HepG2 (cell line): ENCODE data around the gene TMEM98. TPM values are rescaled to one million over a fixed set of nuclear protein-coding genes. Genes with fewer than 3 reads are reported as not detected.

Experiments
- ATAC-seq: fragments of 200-7000 bp; cut with Tn5 transposase; 3 replicates; pipeline ENCODE4 v1.9.1; 2020; ENCODE audit warnings: mild to moderate bottlenecking, moderate library complexity
- BruUV-seq: library from RNA; stranded (reverse); fragments of 400-500 nt; replicated peaks from 2 replicates; lab custom pipeline; 2021; lab: Mats Ljungman, UMichigan
- CTCF ChIA-PET: fragments of 300-600 bp; formaldehyde crosslinking; extraction: SDS; loops from one replicate; lab custom pipeline; 2021; ENCODE audit warnings: low total read pairs, inconsistent platforms, low intra/inter-chr PET ratio; lab: Yijun Ruan, JAX
- POLR2A ChIA-PET: fragments of 350-600 bp; sonication (Branson Sonifier 250); formaldehyde crosslinking; loops from one replicate; lab custom pipeline; 2020; ENCODE audit warnings: antibody characterized with exemption, inconsistent platforms; lab: Yijun Ruan, JAX
- DNase-seq: peaks from one replicate; pipeline ENCODE4 v3.0.0-alpha.2; 2015; ENCODE audit warnings: low spot score
- FAIRE-seq: peaks from 3 replicates; lab custom pipeline; 2011; peaks lifted over from hg19 to GRCh38; lab: Jason Lieb, UNC
- H2AFZ ChIP-seq: one replicate; pipeline ENCODE4 v1.6.1; 2011; ENCODE audit warnings: low read length, inconsistent platforms
- H3K27ac ChIP-seq: fragments of 300-600 bp; 3 replicates; pipeline ENCODE4 v1.8.0; 2011; ENCODE audit warnings: mixed run types, mild to moderate bottlenecking, mixed read lengths, low read length, inconsistent platforms; ENCODE audit not compliant: insufficient read depth; ENCODE audit errors: extremely low read length
- H3K27me3 ChIP-seq, 2 experiments: fragments of 200-600 bp in 1 of 2; 2 replicates in 1 of 2; 3 replicates in 1 of 2; pipeline versions ENCODE4 v1.6.0 to v1.8.0; 2011; ENCODE audit warnings: low read length in 2 of 2, mild to moderate bottlenecking in 2 of 2, moderate library complexity in 2 of 2, inconsistent platforms in 1 of 2; ENCODE audit not compliant: insufficient read depth in 2 of 2, control insufficient read depth in 1 of 2
- H3K36me3 ChIP-seq, 2 experiments: fragments of 200-600 bp in 1 of 2; replicated peaks in 1 of 2; 2 replicates in 1 of 2; 3 replicates in 1 of 2; pipeline versions ENCODE4 v1.5.1 to v1.8.0; 2011; ENCODE audit warnings: low read length in 2 of 2, inconsistent platforms in 1 of 2; ENCODE audit not compliant: insufficient read depth in 2 of 2, control insufficient read depth in 1 of 2
- H3K4me1 ChIP-seq: 2 replicates; pipeline ENCODE4 v1.5.1; 2012; ENCODE audit warnings: low read length, inconsistent platforms; ENCODE audit not compliant: insufficient read depth
- H3K4me2 ChIP-seq: 2 replicates; pipeline ENCODE4 v1.6.0; 2011; ENCODE audit warnings: low read depth, low read length, inconsistent platforms
- H3K4me3 ChIP-seq, 3 experiments: fragments of 200-600 bp in 1 of 3; sonication (generic), shearing (Covaris generic) in 1 of 3; replicated peaks in 1 of 3; 2 replicates each; pipeline ENCODE4 v1.5.1; 2011 to 2016; ENCODE audit warnings: low read length in 3 of 3, inconsistent platforms in 2 of 3, low read depth in 2 of 3, mild to moderate bottlenecking in 2 of 3, control low read depth in 1 of 3, mixed read lengths in 1 of 3; ENCODE audit not compliant: insufficient read depth in 1 of 3
- H3K79me2 ChIP-seq: one replicate; pipeline ENCODE4 v1.6.1; 2011; ENCODE audit warnings: low read length, inconsistent platforms; ENCODE audit not compliant: insufficient read depth
- H3K9ac ChIP-seq: 2 replicates; pipeline ENCODE4 v1.6.0; 2011; ENCODE audit warnings: mild to moderate bottlenecking, low read depth, low read length, inconsistent platforms; ENCODE audit not compliant: insufficient read depth
- H3K9me3 ChIP-seq: 2 replicates; pipeline ENCODE4 v1.5.1; 2012; ENCODE audit warnings: mild to moderate bottlenecking, low read length
- H4K20me1 ChIP-seq: 2 replicates; pipeline ENCODE4 v1.6.0; 2011; ENCODE audit warnings: inconsistent platforms, mild to moderate bottlenecking, low read length, moderate library complexity; ENCODE audit not compliant: insufficient read depth
- GTF2F1 ChIP-seq: fragments of 150-350 bp; IDR thresholded peaks from 2 replicates; pipeline ENCODE4 v1.6.1; 2014; ENCODE audit warnings: low read length
- MAX ChIP-seq: IDR thresholded peaks from 2 replicates; pipeline ENCODE4 v1.6.1; 2012; ENCODE audit warnings: inconsistent platforms
- MED13 ChIP-seq: sonication (generic); formaldehyde crosslinking; IDR thresholded peaks from 2 replicates; pipeline ENCODE4 v1.5.0; 2020; ENCODE audit warnings: missing genetic modification reagents
- NR1H2 ChIP-seq: sonication (generic); formaldehyde crosslinking; IDR thresholded peaks from 2 replicates; pipeline ENCODE4 v1.8.1; 2022; ENCODE audit warnings: low read depth, missing genetic modification reagents, borderline replicate concordance
- TCF7 ChIP-seq: sonication (generic); IDR thresholded peaks from 2 replicates; pipeline ENCODE4 v1.6.1; 2016; ENCODE audit warnings: antibody characterized with exemption, low read depth
- TFE3 ChIP-seq: IDR thresholded peaks from 2 replicates; pipeline ENCODE4 v1.6.1; 2016
- YEATS2 ChIP-seq: sonication (generic); formaldehyde crosslinking; IDR thresholded peaks from 2 replicates; pipeline ENCODE4 v1.4.0; 2020; ENCODE audit warnings: missing genetic modification reagents, borderline replicate concordance
- ZBTB34 ChIP-seq: sonication (generic); formaldehyde crosslinking; IDR thresholded peaks from 2 replicates; pipeline ENCODE4 v1.8.0; 2022; ENCODE audit warnings: mild to moderate bottlenecking, missing genetic modification reagents
- ZFP36 ChIP-seq: fragments of 150-350 bp; IDR thresholded peaks from 2 replicates; pipeline ENCODE4 v1.6.1; 2018; ENCODE audit warnings: borderline replicate concordance, low read length, low read depth; ENCODE audit not compliant: partially characterized antibody
- ZNF484 ChIP-seq: sonication (generic); formaldehyde crosslinking; IDR thresholded peaks from 2 replicates; pipeline ENCODE4 v1.5.1; 2020; ENCODE audit warnings: mild to moderate bottlenecking, low read depth, missing genetic modification reagents, borderline replicate concordance
- ZNF597 ChIP-seq: sonication (generic); formaldehyde crosslinking; IDR thresholded peaks from 2 replicates; pipeline ENCODE4 v1.5.0; 2020; ENCODE audit warnings: missing genetic modification reagents
- ZNF614 ChIP-seq: IDR thresholded peaks from 2 replicates; pipeline ENCODE4 v1.6.1; 2018; ENCODE audit warnings: missing biosample characterization, missing genetic modification reagents, inconsistent platforms, borderline replicate concordance
- ZNF691 ChIP-seq: sonication (generic); formaldehyde crosslinking; IDR thresholded peaks from 2 replicates; pipeline ENCODE4 v1.4.0; 2020; ENCODE audit warnings: missing genetic modification reagents, low read depth, mild to moderate bottlenecking, borderline replicate concordance
- ZNF879 ChIP-seq: sonication (generic); formaldehyde crosslinking; IDR thresholded peaks from 2 replicates; pipeline ENCODE4 v1.8.1; 2023; ENCODE audit warnings: missing genetic modification reagents
- ZSCAN25 ChIP-seq: sonication (generic); formaldehyde crosslinking; IDR thresholded peaks from 2 replicates; pipeline ENCODE4 v1.8.0; 2022; ENCODE audit warnings: mild to moderate bottlenecking, missing genetic modification reagents
- WGBS: methylation state at CpG from one replicate; pipeline ENCODE4 v1.1.6; 2017; ENCODE audit warnings: low lambda C conversion rate; 5-methylcytosine and 5-hydroxymethylcytosine counted together
- in situ Hi-C: cut with HindIII; loops from 2 replicates; pipeline ENCODE4 v1.10.0; 2017; ENCODE audit warnings: low pct_unique_long_range_greater_than_20kb; ENCODE audit not compliant: extremely low pct_ligation_motif_present
- intact Hi-C: fragments of 100-400 bp; cut with micrococcal nuclease; formaldehyde crosslinking; loops from one replicate; pipeline ENCODE4 v1.10.0; 2022; ENCODE audit not compliant: unreplicated experiment
- polyA plus RNA-seq, 8 experiments: library from polyadenylated mRNA; depleted of rRNA in 3 of 8; stranded (reverse) in 7 of 8; unstranded in 1 of 8; fragments of >200 nt; fragmentation: Illumina TruSeq in 4 of 8; extraction: Trizol in 4 of 8; gene quantifications; 2 replicates each; pipeline versions ENCODE4 v1.2.1 to v1.2.3, GENCODE V29; 2011 to 2016; ENCODE audit warnings: low read depth in 4 of 8, missing spikeins in 1 of 8, mixed read lengths in 1 of 8; ENCODE audit not compliant: insufficient read depth in 1 of 8
- total RNA-seq, 5 experiments: library from RNA; depleted of rRNA; stranded (reverse); fragments of >200 nt; fragmentation: Illumina TruSeq; extraction: Trizol; gene quantifications; 2 replicates each; pipeline ENCODE4 v1.2.3, GENCODE V29; 2016; ENCODE audit warnings: low read depth in 1 of 5

Gene TMEM98
- total and polyA plus RNA-seq, 2 of the 13 experiments (the other 11 are each of a cell fraction or from before 2014, with no cell fraction given): 103 to 175 TPM

- H3K79me2 ChIP-seq: no peaks in the 10 kb centered on the region
- H4K20me1 ChIP-seq: no peaks in the 10 kb centered on the region
- H3K9me3 ChIP-seq: no peaks in the 10 kb centered on the region
- peaks cover 25% of the 10 kb centered on the region for H3K4me1 ChIP-seq
- H3K27ac ChIP-seq: no peak overlapping the region
- H2AFZ ChIP-seq: no peak overlapping the region
- in situ Hi-C loops (no loop called here), intact Hi-C loops (no loop called here)
- ChIA-PET POLR2A (no interaction called here), CTCF (no interaction called here)
- H3K4me2 ChIP-seq: no peak overlapping the region
- H3K9ac ChIP-seq: no peak overlapping the region
- WGBS: 3% methylated on average over 2 of the region's 2 CpGs
- ATAC-seq: no peak
- no peaks in the 10 kb centered on the region for H3K36me3 ChIP-seq
- TF ChIP-seq GTF2F1 (no peak), ZNF597 (CRISPR knock-in tag) (no peak), MED13 (CRISPR knock-in tag) (no peak), ZFP36 (no peak)
- no peaks in the 10 kb centered on the region; a peak in 1 of 5 replicates for H3K27me3 ChIP-seq
- no TSS peak for BruUV-seq
- FAIRE-seq: no peak
- no peak for DNase-seq
- H3K4me3 ChIP-seq: no peak overlapping the region
Measured at GRCh38 chr17:32958418-32958817, 30.5 kb downstream of the TMEM98 start.

GRCh38 chr17:32960815-32961214, 32.9 kb downstream of the TMEM98 start:
- no peaks in the 10 kb centered on the region for H3K36me3 ChIP-seq
- intact Hi-C loops: no loop called here
- H3K4me2 ChIP-seq: no peak overlapping the region
- no peaks in the 10 kb centered on the region for H3K79me2 ChIP-seq
- DNase-seq (no peak), FAIRE-seq (no peak), ATAC-seq (0 out of 3 replicates have a peak, but pooled peaks have one; percentile 30)
- no peak overlapping the region for H3K27ac ChIP-seq
- H2AFZ ChIP-seq: no peak overlapping the region
- WGBS: 13% methylated on average over 2 of the region's 2 CpGs
- peaks cover 7% of the 10 kb centered on the region; the same call in 1 of the 2 replicates for H3K4me1 ChIP-seq
- no peaks in the 10 kb centered on the region for H3K9me3 ChIP-seq
- no peak overlapping the region for H3K4me3 ChIP-seq
- ChIA-PET POLR2A (no interaction called here), CTCF (no interaction called here)
- in situ Hi-C loops: no loop called here
- no peaks in the 10 kb centered on the region for H4K20me1 ChIP-seq
- no TSS peak for BruUV-seq
- no peak overlapping the region for H3K9ac ChIP-seq
- no peaks in the 10 kb centered on the region; a peak in 1 of 5 replicates for H3K27me3 ChIP-seq
- no peak for TF ChIP-seq ZSCAN25 (CRISPR knock-in tag)
- TF ChIP-seq ZNF879 (CRISPR knock-in tag): no peak
- TF ChIP-seq NR1H2: no peak
- no peak for TF ChIP-seq MAX
- TF ChIP-seq ZNF614: no peak
- TF ChIP-seq YEATS2 (CRISPR knock-in tag): no peak
- no peak for TF ChIP-seq TCF7
- TF ChIP-seq TFE3: no peak
- TF ChIP-seq ZBTB34 (CRISPR knock-in tag): no peak
- no peak for TF ChIP-seq ZNF484
- TF ChIP-seq ZNF691 (CRISPR knock-in tag): no peak
